ENCODE measurements around the gene COX6B2.

DNA sequence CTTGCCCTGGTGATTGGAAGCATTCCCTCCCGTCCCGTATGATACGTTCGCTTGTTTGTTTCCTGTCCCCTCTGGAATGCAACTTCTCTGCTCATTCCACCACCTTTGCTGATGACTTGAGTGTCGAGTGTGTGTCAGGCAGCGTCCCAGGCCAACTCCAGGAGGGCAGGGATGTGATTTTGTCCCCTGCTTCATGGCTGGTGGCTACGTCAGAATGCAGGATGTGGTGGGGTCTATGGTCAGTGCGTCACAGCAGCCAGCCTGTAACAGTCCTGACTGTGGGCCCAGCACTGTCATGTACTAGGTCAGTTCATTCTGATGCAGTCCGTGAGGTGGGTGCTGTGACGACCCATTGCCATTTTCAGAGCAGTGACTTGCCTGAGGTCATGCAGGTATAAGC, 54.5 kb downstream of the COX6B2 start:
- no peak for TF ChIP-seq POLR2A (IDR thresholded peaks at IDR 0.05)
- no peak for TF ChIP-seq CTCF (IDR thresholded peaks at IDR 0.05)
